ENCODE measurements around the gene TGFBI. TPM values are rescaled to one million over a fixed set of nuclear protein-coding genes. Genes with fewer than 3 reads are reported as not detected.

The TGFBI gene
- total and polyA plus RNA-seq, 12 donors: 26.8 to 200 (median 104) TPM

GRCh38 chr5:135997673-135998335 is 31.0 kb upstream of the TGFBI start:
- intact Hi-C loops (cut with DNase I): no loop called here
- H3K36me3 ChIP-seq (replicated peaks in 1 of 2): no peaks in the 10 kb centered on the region
- H3K9me3 ChIP-seq (replicated peaks in 1 of 3): no peaks in the 10 kb centered on the region
- TF ChIP-seq CTCF (IDR thresholded peaks at IDR 0.05): no peak
- no peak for TF ChIP-seq POLR2A (IDR thresholded peaks at IDR 0.05)
- DNase-seq: no peak
- H3K27ac ChIP-seq: no peak overlapping the region
- no peak overlapping the region for H3K4me3 ChIP-seq
- peaks cover 0 to 12% of the 10 kb centered on the region in 2 donors for H3K4me1 ChIP-seq (replicated peaks in 1 of 2)
- H3K27me3 ChIP-seq: peaks cover under 1% of the 10 kb centered on the region
- 81 to 86% (median 84%) methylated on average over 8 of the region's 8 CpGs for WGBS, 4 donors

- WGBS, 4 donors: 76 to 87% (median 86%) methylated on average over 4 to 6 of the region's 6 CpGs
- Histone ChIP-seq H3K27ac (peak overlapping the region in 3 of 5 donors; percentile 33 to 78 (median 34)), H3K4me1 (replicated peaks in 1 of 2) (peaks cover 0 to 7% of the 10 kb centered on the region in 2 donors), H3K27me3 (peaks cover 6% of the 10 kb centered on the region), H3K4me3 (no peak overlapping the region), H3K9me3 (replicated peaks in 1 of 3) (no peaks in the 10 kb centered on the region), H3K36me3 (replicated peaks in 1 of 2) (no peaks in the 10 kb centered on the region)
- TF ChIP-seq POLR2A (IDR thresholded peaks at IDR 0.05): no peak
- no peak for TF ChIP-seq CTCF (IDR thresholded peaks at IDR 0.05)
- intact Hi-C loops (cut with DNase I): no loop called here
- DNase-seq: no peak
Measured at GRCh38 chr5:135998889-135999288, 29.9 kb upstream of the TGFBI start.

GRCh38 chr5:135999406-136000139 is 29.2 kb upstream of the TGFBI start:
- WGBS, 4 donors: 71 to 82% (median 76%) methylated on average over 8 of the region's 8 CpGs
- no peaks in the 10 kb centered on the region for H3K36me3 ChIP-seq (replicated peaks in 1 of 2)
- intact Hi-C loops (cut with DNase I): no loop called here

More at GRCh38 chr5:135999406-136000139, 29.2 kb upstream of the TGFBI start:
- Histone ChIP-seq H3K27me3 (peaks cover 6% of the 10 kb centered on the region), H3K9me3 (replicated peaks in 1 of 3) (no peaks in the 10 kb centered on the region), H3K4me1 (replicated peaks in 1 of 2) (peaks cover 0 to 3% of the 10 kb centered on the region in 2 donors), H3K27ac (peak overlapping the region in 3 of 5 donors; percentile 33 to 78 (median 34)), H3K4me3 (no peak overlapping the region)
- peak in 4 of 7 donors; percentile 25 to 45 (median 40) for DNase-seq
- TF ChIP-seq POLR2A (IDR thresholded peaks at IDR 0.05) (no peak), CTCF (IDR thresholded peaks at IDR 0.05) (no peak)

Data from adrenal gland (tissue), 12 donors.